Trophoblast cell (in vitro differentiated cells and primary cell): ENCODE results near the gene FOSB.
A peak's percentile ranks its signal among the peaks of the same experiment; 100 is the strongest.
"Not testable (repeated sequence)": the region's sequence is repeated elsewhere in the genome, so short reads cannot be mapped to it uniquely, and the experiment has no call there.

Source experiments
- DNase-seq, 2 donors: peaks; one replicate each; pipeline ENCODE4 v3.0.0-alpha.2; 2016
- H2AFZ ChIP-seq: 2 replicates; pipeline ENCODE4 v1.6.1; 2013; ENCODE audit warnings: low read length, moderate library complexity, mild to moderate bottlenecking; ENCODE audit not compliant: insufficient read depth, poor library complexity
- H2AK5ac ChIP-seq: 2 replicates; pipeline ENCODE4 v1.6.1; 2013; ENCODE audit warnings: mild to moderate bottlenecking, low read length
- H2BK120ac ChIP-seq: 2 replicates; pipeline ENCODE4 v1.6.1; 2013; ENCODE audit warnings: low read length, mild to moderate bottlenecking, moderate library complexity; ENCODE audit not compliant: insufficient read depth, poor library complexity
- H2BK12ac ChIP-seq: 2 replicates; pipeline ENCODE4 v1.6.1; 2013; ENCODE audit warnings: mild to moderate bottlenecking, low read length, moderate library complexity
- H2BK5ac ChIP-seq: 2 replicates; pipeline ENCODE4 v1.6.1; 2013; ENCODE audit warnings: low read length, low read depth, moderate library complexity, mild to moderate bottlenecking; ENCODE audit not compliant: poor library complexity
- H3K14ac ChIP-seq: 2 replicates; pipeline ENCODE4 v1.6.1; 2013; ENCODE audit warnings: mild to moderate bottlenecking, low read length
- H3K18ac ChIP-seq: 2 replicates; pipeline ENCODE4 v1.6.1; 2013; ENCODE audit warnings: mild to moderate bottlenecking, low read length
- H3K23ac ChIP-seq: 2 replicates; pipeline ENCODE4 v1.6.1; 2013; ENCODE audit warnings: low read length
- H3K27ac ChIP-seq: 2 replicates; pipeline ENCODE4 v1.5.1; 2013; ENCODE audit warnings: low read depth, mild to moderate bottlenecking, inconsistent platforms, low read length, moderate library complexity
- H3K27me3 ChIP-seq: 2 replicates; pipeline ENCODE4 v1.6.1; 2013; ENCODE audit warnings: inconsistent platforms, mild to moderate bottlenecking, low read length, moderate library complexity; ENCODE audit not compliant: insufficient read depth
- H3K36me3 ChIP-seq, 2 experiments: 1 replicate in 1 of 2; 2 replicates in 1 of 2; pipeline ENCODE4 v1.6.1; 2013; ENCODE audit warnings: low read length in 2 of 2, mild to moderate bottlenecking in 2 of 2, moderate library complexity in 1 of 2; ENCODE audit not compliant: insufficient read depth in 2 of 2, control insufficient read depth in 1 of 2
- H3K4ac ChIP-seq: 2 replicates; pipeline ENCODE4 v1.6.1; 2013; ENCODE audit warnings: low read depth, mild to moderate bottlenecking, low read length, moderate library complexity
- H3K4me1 ChIP-seq, 2 experiments: 1 replicate in 1 of 2; 2 replicates in 1 of 2; pipeline ENCODE4 v1.6.1; 2013; ENCODE audit warnings: low read length in 2 of 2, mild to moderate bottlenecking in 2 of 2, moderate library complexity in 1 of 2; ENCODE audit not compliant: insufficient read depth in 2 of 2, control insufficient read depth in 1 of 2
- H3K4me2 ChIP-seq: 2 replicates; pipeline ENCODE4 v1.6.1; 2013; ENCODE audit warnings: inconsistent platforms, mild to moderate bottlenecking, low read length, moderate library complexity
- H3K4me3 ChIP-seq: 2 replicates; pipeline ENCODE4 v1.5.1; 2013; ENCODE audit warnings: mild to moderate bottlenecking, low read depth, low read length, inconsistent platforms
- H3K79me1 ChIP-seq: one replicate; pipeline ENCODE4 v1.6.1; 2013; ENCODE audit warnings: low read length
- H3K79me2 ChIP-seq: 2 replicates; pipeline ENCODE4 v1.6.1; 2013; ENCODE audit warnings: low read length, mild to moderate bottlenecking; ENCODE audit not compliant: control insufficient read depth, insufficient read depth, poor library complexity
- H3K9ac ChIP-seq: 2 replicates; pipeline ENCODE4 v1.6.1; 2013; ENCODE audit warnings: mild to moderate bottlenecking, low read length
- H3K9me3 ChIP-seq: 2 replicates; pipeline ENCODE4 v1.6.1; 2013; ENCODE audit warnings: low read depth, mild to moderate bottlenecking, control low read depth, inconsistent platforms, low read length; ENCODE audit not compliant: insufficient read depth
- H4K12ac ChIP-seq: 2 replicates; pipeline ENCODE4 v1.6.1; 2013; ENCODE audit warnings: low read depth, mild to moderate bottlenecking, low read length, moderate library complexity
- H4K8ac ChIP-seq: 2 replicates; pipeline ENCODE4 v1.6.1; 2013; ENCODE audit warnings: low read depth, mild to moderate bottlenecking, low read length, moderate library complexity
- H4K91ac ChIP-seq: one replicate; pipeline ENCODE4 v1.6.1; 2013; ENCODE audit warnings: low read depth, mild to moderate bottlenecking, low read length, moderate library complexity
- WGBS: extraction: QIAGEN DNeasy Blood & Tissue Kit; methylation state at CpG from one replicate; pipeline ENCODE4 v1.1.7; 2013; ENCODE audit warnings: missing lambda C conversion rate; ENCODE audit not compliant: insufficient read length, insufficient coverage; ENCODE audit errors: extremely low coverage; 5-methylcytosine and 5-hydroxymethylcytosine counted together

FOSB gene

DNA sequence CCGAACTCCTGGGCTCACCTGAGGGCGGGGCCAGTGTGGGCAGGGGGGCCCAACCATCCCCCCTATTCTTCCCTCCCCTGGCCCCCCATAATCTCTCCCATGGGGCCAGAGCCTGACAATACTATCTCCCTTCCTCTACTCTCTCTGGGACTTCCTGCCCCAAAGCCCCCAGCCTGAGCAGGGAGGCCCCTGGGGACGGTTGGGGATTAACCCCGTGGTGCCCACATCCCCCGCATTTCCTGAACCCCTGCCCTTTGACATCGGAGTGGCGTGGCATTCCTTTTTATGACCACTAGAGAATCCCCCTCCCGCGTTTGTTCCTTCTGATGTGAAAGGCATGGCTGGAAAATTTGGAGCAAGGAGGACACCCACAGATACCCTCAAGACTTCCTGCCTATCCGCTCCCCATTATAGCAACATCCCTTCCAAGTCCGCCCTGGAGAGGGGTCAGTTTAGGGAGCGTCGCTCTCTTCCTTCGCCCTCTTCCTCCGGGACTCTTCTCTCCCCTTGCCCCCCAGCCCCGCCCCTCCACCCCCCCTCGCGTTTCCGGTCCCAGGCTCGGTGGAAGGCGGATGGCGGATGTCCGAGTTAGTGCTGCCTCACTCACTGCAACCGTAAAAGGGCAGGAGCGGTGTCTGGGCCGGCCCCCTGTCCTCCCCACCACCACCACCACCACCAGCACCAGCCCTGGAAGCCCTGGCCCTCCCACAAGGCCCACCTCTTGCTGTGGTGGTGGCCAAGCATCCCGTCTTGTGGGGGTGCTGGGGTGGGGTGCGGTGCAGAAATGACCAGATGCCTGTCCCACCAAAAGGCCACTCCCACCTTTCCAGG is 41.3 kb downstream of the FOSB start:
- H4K12ac ChIP-seq, result peak overlapping the region; percentile 68
- peak overlapping the region; percentile 62 for H4K8ac ChIP-seq
- peak; percentile 61 to 77 for DNase-seq
- H2BK5ac ChIP-seq, result peak overlapping the region; percentile 66
- H3K4me2 ChIP-seq, result peak overlapping the region; percentile 86
- no peaks in the 10 kb centered on the region for H3K27me3 ChIP-seq
- no CpG with 5 or more reads among the region's 28 CpGs for WGBS
- peaks cover 17 to 19% of the 10 kb centered on the region in 2 experiments for H3K36me3 ChIP-seq
- H3K79me1 ChIP-seq, result peaks cover 30% of the 10 kb centered on the region
- H3K23ac ChIP-seq, result no peak overlapping the region
- H3K18ac ChIP-seq, result peak overlapping the region; percentile 73
- peak overlapping the region; percentile 37 for H2BK12ac ChIP-seq
- H3K79me2 ChIP-seq, result peaks cover 46% of the 10 kb centered on the region
- H2AFZ ChIP-seq, result peak overlapping the region; percentile 42
- peak overlapping the region; percentile 80 for H3K9ac ChIP-seq
- peak overlapping the region; percentile 78 for H3K14ac ChIP-seq
- peak overlapping the region; percentile 82 for H4K91ac ChIP-seq
- H3K4me1 ChIP-seq, result peaks cover 12 to 19% of the 10 kb centered on the region in 2 experiments
- peak overlapping the region; percentile 94 for H3K4me3 ChIP-seq
- H2BK120ac ChIP-seq, result peak overlapping the region; percentile 50
- peak overlapping the region; percentile 93 for H3K4ac ChIP-seq
- no peaks in the 10 kb centered on the region for H3K9me3 ChIP-seq
- H2AK5ac ChIP-seq, result peak overlapping the region; percentile 87
- peak overlapping the region; percentile 95 for H3K27ac ChIP-seq

- Histone ChIP-seq H3K4me1 (peaks cover 12 to 22% of the 10 kb centered on the region in 2 experiments), H2BK5ac (peak overlapping the region; percentile 49), H2AFZ (peak overlapping the region; percentile 42), H4K8ac (peak overlapping the region; percentile 62), H4K12ac (peak overlapping the region; percentile 68), H2BK12ac (peak overlapping the region; percentile 37), H2AK5ac (peak overlapping the region; percentile 87), H3K4me3 (peak overlapping the region; percentile 41), H3K14ac (peak overlapping the region; percentile 78), H3K4ac (peak overlapping the region; percentile 93), H3K36me3 (peaks cover 19 to 22% of the 10 kb centered on the region in 2 experiments), H3K79me1 (peaks cover 30% of the 10 kb centered on the region), H3K4me2 (peak overlapping the region; percentile 86), H2BK120ac (peak overlapping the region; percentile 26), H4K91ac (peak overlapping the region; percentile 79), H3K23ac (no peak overlapping the region), H3K9me3 (no peaks in the 10 kb centered on the region), H3K79me2 (peaks cover 49% of the 10 kb centered on the region), H3K18ac (peak overlapping the region; percentile 73), H3K27ac (peak overlapping the region; percentile 24), H3K27me3 (no peaks in the 10 kb centered on the region), H3K9ac (peak overlapping the region; percentile 43)
- no CpG with 5 or more reads among the region's 3 CpGs for whole genome bisulfite sequencing
- DNase-seq, result no peak
Measured at GRCh38 chr19:45509692-45510015, 41.9 kb downstream of the FOSB start.

DNA sequence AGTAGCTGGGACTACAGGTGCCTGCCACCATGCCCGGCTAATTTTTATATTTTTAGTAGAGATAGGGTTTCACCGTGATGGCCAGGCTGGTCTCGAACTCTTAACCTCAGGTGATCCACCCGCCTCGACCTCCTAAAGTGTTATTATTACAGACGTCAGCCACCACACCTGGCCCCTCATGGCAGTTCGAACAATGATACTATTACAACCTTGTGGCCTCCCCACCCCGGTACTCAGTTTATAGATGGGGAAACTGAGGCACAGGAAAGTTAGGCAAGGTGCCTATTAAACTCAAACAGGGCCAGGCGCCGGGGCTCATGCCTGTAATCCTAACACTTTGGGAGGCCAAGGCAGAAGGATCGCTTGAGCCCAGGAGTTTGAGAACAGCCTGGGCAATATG is 42.6 kb downstream of the FOSB start:
- H3K14ac ChIP-seq, H4K12ac ChIP-seq, H2BK12ac ChIP-seq, H2BK5ac ChIP-seq, H3K9ac ChIP-seq, H3K4me3 ChIP-seq, H3K27me3 ChIP-seq, H4K91ac ChIP-seq, H2BK120ac ChIP-seq, H3K4me2 ChIP-seq, DNase-seq, H3K23ac ChIP-seq, H3K27ac ChIP-seq, H3K9me3 ChIP-seq, H4K8ac ChIP-seq, H2AFZ ChIP-seq, H3K18ac ChIP-seq, H2AK5ac ChIP-seq: not testable (repeated sequence)
- Histone ChIP-seq H3K36me3 (peaks cover 23 to 28% of the 10 kb centered on the region in 2 experiments), H3K4ac (peak overlapping the region; percentile 93), H3K79me2 (peaks cover 49% of the 10 kb centered on the region), H3K79me1 (peaks cover 30% of the 10 kb centered on the region), H3K4me1 (peaks cover 10 to 20% of the 10 kb centered on the region in 2 experiments)
- WGBS, result no CpG with 5 or more reads among the region's 11 CpGs

- WGBS, result 100% methylated on average over 1 of the region's 5 CpGs
Measured at GRCh38 chr19:45511074-45511473, 43.3 kb downstream of the FOSB start.

More at GRCh38 chr19:45511074-45511473, 43.3 kb downstream of the FOSB start:
- no peak overlapping the region for H3K18ac ChIP-seq
- H3K79me2 ChIP-seq, result peaks cover 52% of the 10 kb centered on the region
- DNase-seq, result no peak
- no peak overlapping the region for H2BK12ac ChIP-seq
- H3K9ac ChIP-seq, result no peak overlapping the region
- no peak overlapping the region for H3K27ac ChIP-seq
- no peak overlapping the region for H4K91ac ChIP-seq
- peaks cover 6 to 15% of the 10 kb centered on the region in 2 experiments for H3K4me1 ChIP-seq
- no peaks in the 10 kb centered on the region for H3K27me3 ChIP-seq
- peaks cover 29% of the 10 kb centered on the region for H3K79me1 ChIP-seq
- H3K23ac ChIP-seq, result no peak overlapping the region
- H3K14ac ChIP-seq, result no peak overlapping the region
- no peak overlapping the region for H3K4me3 ChIP-seq
- H2BK5ac ChIP-seq, result no peak overlapping the region
- H3K36me3 ChIP-seq, result peaks cover 30 to 35% of the 10 kb centered on the region in 2 experiments
- H3K4me2 ChIP-seq, result no peak overlapping the region
- no peak overlapping the region for H2BK120ac ChIP-seq
- H2AFZ ChIP-seq, result no peak overlapping the region
- peak overlapping the region; percentile 37 for H3K4ac ChIP-seq
- no peak overlapping the region for H4K12ac ChIP-seq
- no peak overlapping the region for H4K8ac ChIP-seq
- H2AK5ac ChIP-seq, result no peak overlapping the region
- H3K9me3 ChIP-seq, result no peaks in the 10 kb centered on the region
